Activated CD4-positive, alpha-beta T cell treated with anti-CD3 and anti-CD28 coated beads, Interleukin-2, amount 50 U/mL, for 48 hours (primary cell): Measurements from ENCODE around the gene NPR3.
"Not testable (repeated sequence)": the region's sequence is repeated elsewhere in the genome, so short reads cannot be mapped to it uniquely, and the experiment has no call there.

Experiments
- DNase-seq, 2 experiments: peaks; one replicate each; pipeline ENCODE4 v3.0.0-alpha.2; 2020

Gene NPR3

GRCh38 chr5:32769711-32770110 lies 58.6 kb downstream of the NPR3 start:
- no peak for DNase-seq

- DNase-seq: no peak
These were observed 59.3 kb downstream of the NPR3 start for GRCh38 chr5:32770444-32770843.

- no peak for DNase-seq
These were observed 59.9 kb downstream of the NPR3 start for GRCh38 chr5:32771037-32771436.

- DNase-seq: no peak
These were observed 62.8 kb downstream of the NPR3 start for GRCh38 chr5:32773944-32774343.

GRCh38 chr5:32776200-32776599 lies 65.1 kb downstream of the NPR3 start:
- DNase-seq: no peak

GRCh38 chr5:32777222-32777621 lies 66.1 kb downstream of the NPR3 start:
- no peak for DNase-seq

GRCh38 chr5:32777733-32778132 lies 66.6 kb downstream of the NPR3 start:
- DNase-seq: no peak

- DNase-seq: no peak
These were observed 67.3 kb downstream of the NPR3 start for GRCh38 chr5:32778403-32778802.

GRCh38 chr5:32779754-32780415 lies 68.8 kb downstream of the NPR3 start:
- no peak for DNase-seq

GRCh38 chr5:32780508-32780919 lies 69.4 kb downstream of the NPR3 start:
- DNase-seq: no peak

- no peak for DNase-seq
These were observed 72.5 kb downstream of the NPR3 start for GRCh38 chr5:32783661-32784060.

GRCh38 chr5:32785611-32786254 lies 74.6 kb downstream of the NPR3 start:
- DNase-seq: no peak

GRCh38 chr5:32786311-32786710 lies 75.2 kb downstream of the NPR3 start:
- no peak for DNase-seq

GRCh38 chr5:32790411-32790951 lies 79.4 kb downstream of the NPR3 start:
- no peak for DNase-seq

- DNase-seq: no peak
These were observed 80.6 kb downstream of the NPR3 start for GRCh38 chr5:32791536-32792243.

GRCh38 chr5:32794086-32794485 lies 83.0 kb downstream of the NPR3 start:
- DNase-seq: no peak

- DNase-seq: no peak
These were observed 91.6 kb downstream of the NPR3 start for GRCh38 chr5:32802764-32803163.

GRCh38 chr5:32803656-32804055 lies 92.5 kb downstream of the NPR3 start:
- no peak for DNase-seq

GRCh38 chr5:32805462-32805861 lies 94.3 kb downstream of the NPR3 start:
- DNase-seq: not testable (repeated sequence)

GRCh38 chr5:32805971-32806638 lies 95.0 kb downstream of the NPR3 start:
- DNase-seq: no peak

- DNase-seq: no peak
These were observed 97.7 kb downstream of the NPR3 start for GRCh38 chr5:32808783-32809182.

GRCh38 chr5:32810804-32811203 lies 99.7 kb downstream of the NPR3 start:
- no peak for DNase-seq

- no peak for DNase-seq
These were observed 101.3 kb downstream of the NPR3 start for GRCh38 chr5:32812399-32812798.
